ENCODE results near the gene PRKCE. TPM values are rescaled to one million over a fixed set of nuclear protein-coding genes. Genes with fewer than 3 reads are reported as not detected.

The PRKCE gene
- total RNA-seq, 1 experiment from 2014 or later: 1.3 TPM

GRCh38 chr2:46014911-46015654 is 363.6 kb downstream of the PRKCE start:
- Histone ChIP-seq H3K23ac (ENCODE audit: insufficient read length, low read depth, low read length) (no peak overlapping the region), H3K56ac (ENCODE audit: insufficient read length, low read depth, low read length) (no peak overlapping the region), H2BK20ac (ENCODE audit: low read depth, low read length, poor library complexity, severe bottlenecking) (no peak overlapping the region), H4K5ac (ENCODE audit: insufficient read length, low read depth, low read length) (peak overlapping the region; percentile 44), H3K79me2 (ENCODE audit: insufficient read depth, low read length) (no peaks in the 10 kb centered on the region), H3K4me2 (ENCODE audit: insufficient read depth, insufficient read length, low read length) (peak overlapping the region; percentile 1), H3K4ac (ENCODE audit: low read depth, low read length) (no peak overlapping the region; the same call in 1 of the 2 replicates), H2BK120ac (ENCODE audit: low read depth, low read length, poor library complexity, severe bottlenecking) (no peak overlapping the region), H2AK5ac (ENCODE audit: insufficient read length, low read length) (no peak overlapping the region), H3K4me1 (ENCODE audit: insufficient read depth, low read length) (peaks cover 15% of the 10 kb centered on the region), H3K9ac (ENCODE audit: extremely low read depth, insufficient read length, low read length) (no peak overlapping the region), H3K79me1 (ENCODE audit: insufficient read depth, low read depth, low read length, poor library complexity, severe bottlenecking) (no peaks in the 10 kb centered on the region), H3K23me2 (ENCODE audit: insufficient read length, low read depth, low read length, poor library complexity, severe bottlenecking) (no peaks in the 10 kb centered on the region), H2BK5ac (ENCODE audit: insufficient read length, low read length) (peak overlapping the region; percentile 69), H3K27me3 (ENCODE audit: insufficient read depth, low read length) (no peaks in the 10 kb centered on the region), H3T11ph (ENCODE audit: low read length) (no peak overlapping the region), H3K18ac (ENCODE audit: insufficient read length, low read depth, low read length) (no peak overlapping the region), H3K14ac (ENCODE audit: insufficient read depth, low read length) (no peak overlapping the region), H4K8ac (replicated peaks; ENCODE audit: insufficient read length, low read depth, low read length) (no peak overlapping the region), H3K9me3 (ENCODE audit: control insufficient read depth, low read depth, low read length) (no peaks in the 10 kb centered on the region), H4K91ac (ENCODE audit: insufficient read length, low read depth, low read length) (no peak overlapping the region), H3K27ac (ENCODE audit: insufficient read length, low read depth, low read length) (peak overlapping the region; percentile 81), H2BK15ac (ENCODE audit: low read depth, low read length) (no peak overlapping the region), H4K20me1 (ENCODE audit: control insufficient read depth, insufficient read depth, insufficient read length) (no peaks in the 10 kb centered on the region), H2AFZ (ENCODE audit: low read length) (peak overlapping the region; percentile 78), H2BK12ac (ENCODE audit: insufficient read length, low read depth, low read length) (no peak overlapping the region)
- H3K36me3 Mint-ChIP-seq (ENCODE audit: insufficient read depth in 1 of 3, low read depth in 3 of 3): no peaks in the 10 kb centered on the region; a peak in 1 of 7 replicates
- H3K9me3 Mint-ChIP-seq: no peaks in the 10 kb centered on the region
- H3K27me3 Mint-ChIP-seq (ENCODE audit: low read depth): no peaks in the 10 kb centered on the region
- DNase-seq: peak; percentile 66
- WGBS (ENCODE audit: extremely low coverage, insufficient read length, low lambda C conversion rate): no CpG with 5 or more reads among the region's 6 CpGs
- 0 out of 5 replicates have a peak overlapping the region, but pooled peaks of 1 of the 2 experiments have one; percentile 22 for H3K4me3 Mint-ChIP-seq
- TF ChIP-seq, protein P1, sequence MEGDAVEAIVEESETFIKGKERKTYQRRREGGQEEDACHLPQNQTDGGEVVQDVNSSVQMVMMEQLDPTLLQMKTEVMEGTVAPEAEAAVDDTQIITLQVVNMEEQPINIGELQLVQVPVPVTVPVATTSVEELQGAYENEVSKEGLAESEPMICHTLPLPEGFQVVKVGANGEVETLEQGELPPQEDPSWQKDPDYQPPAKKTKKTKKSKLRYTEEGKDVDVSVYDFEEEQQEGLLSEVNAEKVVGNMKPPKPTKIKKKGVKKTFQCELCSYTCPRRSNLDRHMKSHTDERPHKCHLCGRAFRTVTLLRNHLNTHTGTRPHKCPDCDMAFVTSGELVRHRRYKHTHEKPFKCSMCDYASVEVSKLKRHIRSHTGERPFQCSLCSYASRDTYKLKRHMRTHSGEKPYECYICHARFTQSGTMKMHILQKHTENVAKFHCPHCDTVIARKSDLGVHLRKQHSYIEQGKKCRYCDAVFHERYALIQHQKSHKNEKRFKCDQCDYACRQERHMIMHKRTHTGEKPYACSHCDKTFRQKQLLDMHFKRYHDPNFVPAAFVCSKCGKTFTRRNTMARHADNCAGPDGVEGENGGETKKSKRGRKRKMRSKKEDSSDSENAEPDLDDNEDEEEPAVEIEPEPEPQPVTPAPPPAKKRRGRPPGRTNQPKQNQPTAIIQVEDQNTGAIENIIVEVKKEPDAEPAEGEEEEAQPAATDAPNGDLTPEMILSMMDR (conservative IDR thresholded peaks at IDR 0.05): no peak
- peak overlapping the region; percentile 9 to 96 (median 88) for H3K27ac Mint-ChIP-seq
- H3K4me1 Mint-ChIP-seq: peaks cover 25 to 32% of the 10 kb centered on the region in 2 experiments
